ENCODE measurements around the gene TECPR1. TPM values are rescaled to one million over a fixed set of nuclear protein-coding genes. Genes with fewer than 3 reads are reported as not detected.

The TECPR1 gene
- total and polyA plus RNA-seq, 2 experiments from 2014 or later: 4.6 to 24.4 TPM

- no peak for TF ChIP-seq ZNF462 (CRISPR knock-in tag; IDR thresholded peaks at IDR 0.05)
These were observed 20.4 kb downstream of the TECPR1 start (continued) for GRCh38 chr7:98231493-98232262.

DNA sequence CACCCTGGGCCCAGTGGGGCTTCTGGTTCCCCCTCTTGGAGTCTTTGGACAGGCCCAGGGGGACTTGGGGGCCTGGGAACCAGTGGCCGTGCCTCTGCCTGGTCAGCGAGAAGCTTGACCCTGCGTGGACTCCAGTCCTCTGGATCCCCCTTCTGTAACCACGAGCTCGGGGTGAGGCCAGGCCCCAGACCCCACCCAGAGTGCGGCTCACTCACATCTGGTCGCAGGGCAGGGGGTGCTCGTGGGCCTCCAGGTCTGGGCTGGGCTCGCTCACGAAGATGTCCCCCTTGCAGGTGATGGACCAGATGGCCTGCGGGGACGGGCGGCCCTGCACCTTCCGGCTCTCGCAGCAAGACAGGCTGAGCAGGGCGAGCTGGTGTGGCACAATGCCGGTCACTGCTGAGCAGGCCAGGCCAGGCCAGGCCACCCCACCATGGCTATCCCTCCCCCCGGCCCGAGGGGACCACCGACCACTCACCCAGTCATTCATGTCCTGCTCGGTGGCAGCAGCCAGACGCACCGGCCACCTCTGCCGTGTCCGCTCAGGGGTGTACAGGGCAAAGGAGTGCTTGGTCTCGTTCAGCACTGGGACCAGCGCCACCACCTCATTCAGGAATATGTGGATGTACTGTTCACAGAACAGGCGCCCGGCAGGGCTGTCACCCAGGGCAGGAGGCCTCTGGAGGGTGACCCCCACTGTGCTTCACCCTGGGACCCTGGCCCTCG is 21.1 kb downstream of the TECPR1 start:
- Histone ChIP-seq H3K27me3 (ENCODE audit: insufficient read depth) (no peaks in the 10 kb centered on the region), H3K4me3 (no peak overlapping the region), H3K9me2 (ENCODE audit: insufficient read depth) (no peaks in the 10 kb centered on the region), H3K27ac (ENCODE audit: low read depth) (no peak overlapping the region), H3K4me2 (no peak overlapping the region), H3K4me1 (ENCODE audit: insufficient read depth) (no peaks in the 10 kb centered on the region), H3K36me3 (ENCODE audit: insufficient read depth) (no peaks in the 10 kb centered on the region), H3K79me2 (replicated peaks; ENCODE audit: insufficient read depth) (no peaks in the 10 kb centered on the region), H2AFZ (no peak overlapping the region), H3F3A (replicated peaks; ENCODE audit: low read depth) (no peaks in the 10 kb centered on the region), H4K20me1 (replicated peaks; ENCODE audit: insufficient read depth) (no peaks in the 10 kb centered on the region)
- Mint-ChIP-seq H3K4me1 (no peaks in the 10 kb centered on the region), H3K27me3 (ENCODE audit: insufficient read depth, low read depth, poor library complexity) (peaks cover 8% of the 10 kb centered on the region), H3K4me3 (no peak overlapping the region), H3K27ac (no peak overlapping the region), H3K36me3 (ENCODE audit: low read depth) (no peaks in the 10 kb centered on the region), H3K9me3 (no peaks in the 10 kb centered on the region)
- no peak for ATAC-seq
- DNase-seq (ENCODE audit: low spot score): no peak
- no peak for TF ChIP-seq CREB1 (CRISPR knock-in tag; IDR thresholded peaks at IDR 0.05; ENCODE audit: low read depth)
- no peak for TF ChIP-seq CTCF (conservative IDR thresholded peaks at IDR 0.05; ENCODE audit: low read depth in 2 of 2)
- no peak for TF ChIP-seq JUNB (IDR thresholded peaks at IDR 0.05; ENCODE audit: unreplicated experiment)
- no peak for TF ChIP-seq NANOG (IDR thresholded peaks at IDR 0.05; ENCODE audit: borderline replicate concordance)
- TF ChIP-seq POLR2AphosphoS5 (IDR thresholded peaks at IDR 0.05; ENCODE audit: low read depth): no peak
- TF ChIP-seq EZH2 (IDR thresholded peaks at IDR 0.05; ENCODE audit: low read depth, unreplicated experiment): no peak
- no peak for TF ChIP-seq REST (IDR thresholded peaks at IDR 0.05; ENCODE audit: unreplicated experiment)
- TF ChIP-seq ETS1 (IDR thresholded peaks at IDR 0.05): no peak

All from GM23338 (cell line).